ENCODE data around the gene PTGES2.
"Not testable (repeated sequence)": the region's sequence is repeated elsewhere in the genome, so short reads cannot be mapped to it uniquely, and the experiment has no call there.

The PTGES2 gene

GRCh38 chr9:128088253-128088945, 39.1 kb downstream of the PTGES2 start:
- no peak for DNase-seq (ENCODE audit: low read depth)

GRCh38 chr9:128087262-128087661, 40.3 kb downstream of the PTGES2 start:
- DNase-seq (ENCODE audit: low read depth): no peak

GRCh38 chr9:128085943-128086342, 41.6 kb downstream of the PTGES2 start:
- no peak for DNase-seq (ENCODE audit: low read depth)

- no peak for DNase-seq (ENCODE audit: low read depth)
Measured at GRCh38 chr9:128084746-128085145, 42.8 kb downstream of the PTGES2 start.

GRCh38 chr9:128082151-128082550, 45.4 kb downstream of the PTGES2 start:
- DNase-seq (ENCODE audit: low read depth): no peak

- DNase-seq (ENCODE audit: low read depth): no peak
Measured at GRCh38 chr9:128081056-128081455, 46.5 kb downstream of the PTGES2 start.

GRCh38 chr9:128080206-128080605, 47.3 kb downstream of the PTGES2 start:
- DNase-seq (ENCODE audit: low read depth): no peak

GRCh38 chr9:128078504-128079434, 48.8 kb downstream of the PTGES2 start:
- DNase-seq (ENCODE audit: low read depth): no peak

GRCh38 chr9:128077847-128078503, 49.6 kb downstream of the PTGES2 start:
- no peak for DNase-seq (ENCODE audit: low read depth)

GRCh38 chr9:128073253-128073886, 54.2 kb downstream of the PTGES2 start:
- DNase-seq (ENCODE audit: low read depth): no peak

GRCh38 chr9:128072144-128073021, 55.1 kb downstream of the PTGES2 start:
- DNase-seq (ENCODE audit: low read depth): no peak

- DNase-seq (ENCODE audit: low read depth): not testable (repeated sequence)
Measured at GRCh38 chr9:128071475-128071874, 56.1 kb downstream of the PTGES2 start.

GRCh38 chr9:128070874-128071273, 56.7 kb downstream of the PTGES2 start:
- no peak for DNase-seq (ENCODE audit: low read depth)

All from HS-27A (cell line).